GM10847 (cell line): ENCODE results near the gene KLF2.

ENCODE experiments used
- POLR2A ChIP-seq: IDR thresholded peaks from 2 replicates; pipeline ENCODE4 v1.6.1; 2011; ENCODE audit not compliant: insufficient read length; ENCODE audit errors: extremely low read depth

The KLF2 gene

GRCh38 chr19:16328824-16329482, 4.3 kb downstream of the KLF2 start:
- TF ChIP-seq POLR2A = no peak

GRCh38 chr19:16330368-16330801, 5.8 kb downstream of the KLF2 start:
- peak; percentile 14 for TF ChIP-seq POLR2A

- TF ChIP-seq POLR2A = no peak
Measured at GRCh38 chr19:16330806-16331690, 6.4 kb downstream of the KLF2 start.

- no peak for TF ChIP-seq POLR2A
Measured at GRCh38 chr19:16333001-16333586, 8.5 kb downstream of the KLF2 start.

GRCh38 chr19:16334411-16334810, 9.8 kb downstream of the KLF2 start:
- TF ChIP-seq POLR2A = no peak

- no peak for TF ChIP-seq POLR2A
Measured at GRCh38 chr19:16335226-16335625, 10.6 kb downstream of the KLF2 start.

GRCh38 chr19:16336571-16336970, 11.9 kb downstream of the KLF2 start:
- no peak for TF ChIP-seq POLR2A

GRCh38 chr19:16337809-16338469, 13.3 kb downstream of the KLF2 start:
- no peak for TF ChIP-seq POLR2A

GRCh38 chr19:16338470-16339360, 14.1 kb downstream of the KLF2 start:
- no peak for TF ChIP-seq POLR2A

- no peak for TF ChIP-seq POLR2A
Measured at GRCh38 chr19:16339361-16339725, 14.7 kb downstream of the KLF2 start.

- TF ChIP-seq POLR2A = no peak
Measured at GRCh38 chr19:16340092-16340491, 15.5 kb downstream of the KLF2 start.

GRCh38 chr19:16340654-16341053, 16.0 kb downstream of the KLF2 start:
- no peak for TF ChIP-seq POLR2A

GRCh38 chr19:16342002-16342715, 17.5 kb downstream of the KLF2 start:
- TF ChIP-seq POLR2A = no peak

- TF ChIP-seq POLR2A = no peak
Measured at GRCh38 chr19:16343156-16343555, 18.5 kb downstream of the KLF2 start.
